GM12891 (cell line): ENCODE measurements around the gene EGFL8.

Source experiments
- POLR2A ChIP-seq: IDR thresholded peaks from 2 replicates; pipeline ENCODE4 v1.6.1; 2011; ENCODE audit warnings: low read depth, low read length, control low read depth
- POLR2AphosphoS5 ChIP-seq: IDR thresholded peaks from 2 replicates; pipeline ENCODE4 v1.6.1; 2011; ENCODE audit warnings: low read depth, low read length, control low read depth
- SPI1 ChIP-seq: IDR thresholded peaks from 2 replicates; pipeline ENCODE4 v1.6.1; 2011; ENCODE audit warnings: low read depth, low read length, control low read depth
- TAF1 ChIP-seq: IDR thresholded peaks from 2 replicates; pipeline ENCODE4 v1.6.1; 2011; ENCODE audit warnings: low read depth, low read length, control low read depth

DNA sequence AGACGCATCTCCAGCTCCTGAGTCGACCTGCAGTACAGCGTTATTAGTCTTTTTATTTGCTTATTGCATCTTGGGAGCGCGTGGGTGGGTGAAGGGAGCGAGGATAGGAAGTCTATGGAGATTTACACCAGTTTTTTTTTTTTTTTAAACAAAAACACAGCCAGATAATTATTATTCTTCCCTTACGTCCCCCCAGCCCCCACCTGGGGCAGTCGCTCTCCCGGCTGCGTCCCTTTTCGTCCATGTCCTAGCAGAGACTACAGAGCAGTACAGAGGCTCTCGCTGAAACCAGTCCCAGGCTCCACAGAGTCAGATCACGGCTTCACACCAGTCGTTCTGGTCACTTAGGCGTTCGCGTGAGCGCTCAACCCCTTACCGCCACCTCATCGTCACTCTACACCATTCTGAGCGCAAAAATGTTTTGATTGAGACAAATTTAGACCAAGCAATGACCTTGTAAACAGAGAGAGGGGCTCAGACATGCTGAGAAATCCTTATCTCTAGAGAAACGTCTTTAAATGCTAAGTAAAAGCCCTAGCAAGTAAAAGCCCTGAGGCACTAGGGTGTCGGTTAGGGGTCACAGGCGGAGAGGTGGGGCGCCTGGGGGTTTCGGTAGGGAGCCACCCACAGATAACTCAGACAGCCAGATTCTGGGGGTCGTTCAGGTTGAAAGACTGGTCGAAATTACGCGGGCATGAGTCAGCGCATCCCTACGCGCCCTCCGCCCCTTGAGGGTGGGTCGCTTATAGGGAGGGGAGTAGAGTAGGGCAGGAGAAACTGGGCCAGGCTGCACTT is 11.4 kb upstream of the EGFL8 start:
- no peak for TF ChIP-seq SPI1
- TF ChIP-seq POLR2A: no peak
- TF ChIP-seq POLR2AphosphoS5: no peak
- no peak for TF ChIP-seq TAF1
